Hepatocyte (in vitro differentiated cells): Measurements from ENCODE around the gene PDZD8. TPM values are rescaled to one million over a fixed set of nuclear protein-coding genes. Genes with fewer than 3 reads are reported as not detected.
A peak's percentile ranks its signal among the peaks of the same experiment; 100 is the strongest.

Source experiments
- DNase-seq: peaks from one replicate; pipeline ENCODE4 v3.0.0-alpha.2; 2016; ENCODE audit warnings: low spot score
- H2AFZ ChIP-seq: fragments of 200-600 bp; sonication (generic); 2 replicates; pipeline ENCODE4 v1.6.0; 2016; ENCODE audit warnings: antibody characterized with exemption, mild to moderate bottlenecking
- H3K27ac ChIP-seq: fragments of 200-600 bp; sonication (generic); 2 replicates; pipeline ENCODE4 v1.5.1; 2016; ENCODE audit warnings: mild to moderate bottlenecking
- H3K27me3 ChIP-seq: fragments of 200-600 bp; sonication (generic); 2 replicates; pipeline ENCODE4 v1.6.1; 2016
- H3K36me3 ChIP-seq: fragments of 200-600 bp; sonication (generic); replicated peaks from 2 replicates; pipeline ENCODE4 v1.5.1; 2016; ENCODE audit warnings: low read depth; ENCODE audit not compliant: insufficient read depth
- H3K4me1 ChIP-seq: fragments of 200-600 bp; sonication (generic); 2 replicates; pipeline ENCODE4 v1.5.1; 2016; ENCODE audit warnings: mild to moderate bottlenecking, moderate library complexity; ENCODE audit not compliant: insufficient read depth
- H3K4me2 ChIP-seq: fragments of 200-600 bp; sonication (generic); 2 replicates; pipeline ENCODE4 v1.6.0; 2016
- H3K4me3 ChIP-seq: fragments of 200-600 bp; sonication (generic); 2 replicates; pipeline ENCODE4 v1.5.1; 2016; ENCODE audit warnings: mild to moderate bottlenecking
- H3K79me2 ChIP-seq: fragments of 200-600 bp; sonication (generic); 2 replicates; pipeline ENCODE4 v1.6.0; 2017; ENCODE audit warnings: mild to moderate bottlenecking
- H3K9me2 ChIP-seq: fragments of 200-600 bp; sonication (generic); replicated peaks from 2 replicates; pipeline ENCODE4 v1.6.0; 2017; ENCODE audit warnings: mild to moderate bottlenecking; ENCODE audit not compliant: insufficient read depth
- H3K9me3 ChIP-seq: fragments of 200-600 bp; sonication (generic); 2 replicates; pipeline ENCODE4 v1.5.1; 2016; ENCODE audit warnings: low read depth, mild to moderate bottlenecking
- H4K20me1 ChIP-seq: fragments of 200-600 bp; sonication (generic); 2 replicates; pipeline ENCODE4 v1.6.0; 2016; ENCODE audit warnings: mild to moderate bottlenecking; ENCODE audit not compliant: insufficient read depth, poor library complexity, severe bottlenecking
- CTCF ChIP-seq: fragments of 200-600 bp; sonication (generic); IDR thresholded peaks from 2 replicates; pipeline ENCODE4 v1.5.1; 2016; ENCODE audit warnings: antibody characterized with exemption, mild to moderate bottlenecking; ENCODE audit not compliant: poor library complexity
- EZH2 ChIP-seq: fragments of 200-600 bp; sonication (generic); IDR thresholded peaks from 2 replicates; pipeline ENCODE4 v1.6.1; 2016; ENCODE audit warnings: antibody characterized with exemption, mild to moderate bottlenecking, borderline replicate concordance
- EZH2phosphoT487 ChIP-seq: fragments of 200-600 bp; sonication (generic); IDR thresholded peaks from one replicate; pipeline ENCODE4 v1.6.1; 2018; ENCODE audit warnings: antibody characterized with exemption, mild to moderate bottlenecking, low read depth, moderate library complexity; ENCODE audit not compliant: unreplicated experiment, severe bottlenecking
- WGBS: methylation state at CpG from one replicate; pipeline ENCODE4 v1.1.6; 2016; ENCODE audit warnings: low lambda C conversion rate; ENCODE audit errors: missing lambda C conversion rate; 5-methylcytosine and 5-hydroxymethylcytosine counted together
- polyA plus RNA-seq: library from polyadenylated mRNA; unstranded; fragments of >200 nt; fragmentation: Nextera tagmentation; extraction: Ambion mirVana; gene quantifications from 2 replicates; pipeline ENCODE4 v1.2.1, GENCODE V29; 2016
- total RNA-seq: library from RNA; depleted of rRNA; stranded (reverse); fragments of >200 nt; gene quantifications from 2 replicates; pipeline ENCODE4 v1.2.3, GENCODE V29; 2014

PDZD8 gene
- total and polyA plus RNA-seq, 2 experiments from 2014 or later = 12.9 to 77.2 TPM

DNA sequence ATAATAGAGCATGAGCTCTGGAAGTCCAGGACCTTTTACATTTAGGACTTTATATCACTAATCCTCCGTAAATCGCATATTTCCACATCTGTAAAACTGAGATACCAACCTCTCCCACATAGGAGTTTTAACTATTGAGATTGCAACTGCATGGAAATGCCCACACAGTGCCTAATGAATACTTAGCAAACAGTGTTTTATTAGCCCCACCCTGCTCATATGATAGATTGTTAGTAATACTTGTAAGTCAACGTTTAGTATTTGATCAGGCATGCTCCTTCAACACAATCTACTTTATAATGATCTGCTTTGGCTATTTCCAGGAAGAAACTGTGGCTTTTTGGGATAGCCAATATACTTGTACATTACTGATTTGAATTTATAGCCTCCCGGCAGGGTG lies 8.5 kb downstream of the PDZD8 start:
- H3K27ac ChIP-seq = peak overlapping the region; percentile 79
- TF ChIP-seq EZH2 (no peak), CTCF (no peak), EZH2phosphoT487 (no peak)
- 81% methylated on average over 4 of the region's 4 CpGs for WGBS
- H3K27me3 ChIP-seq = no peaks in the 10 kb centered on the region
- peaks cover 100% of the 10 kb centered on the region for H3K79me2 ChIP-seq
- no peak overlapping the region for H2AFZ ChIP-seq
- H3K9me3 ChIP-seq = no peaks in the 10 kb centered on the region
- H3K36me3 ChIP-seq = no peaks in the 10 kb centered on the region
- no peak for DNase-seq
- peaks cover 68% of the 10 kb centered on the region for H3K4me1 ChIP-seq
- H3K4me2 ChIP-seq = peak overlapping the region; percentile 20
- no peak overlapping the region for H3K4me3 ChIP-seq
- H3K9me2 ChIP-seq = no peaks in the 10 kb centered on the region
- H4K20me1 ChIP-seq = peaks cover 56% of the 10 kb centered on the region

- Histone ChIP-seq H3K9me2 (no peaks in the 10 kb centered on the region), H3K4me2 (peak overlapping the region; percentile 20), H4K20me1 (peaks cover 47% of the 10 kb centered on the region), H2AFZ (no peak overlapping the region), H3K4me3 (no peak overlapping the region), H3K27me3 (no peaks in the 10 kb centered on the region), H3K27ac (peak overlapping the region; percentile 79), H3K4me1 (peaks cover 61% of the 10 kb centered on the region), H3K36me3 (no peaks in the 10 kb centered on the region), H3K9me3 (no peaks in the 10 kb centered on the region), H3K79me2 (peaks cover 96% of the 10 kb centered on the region)
- no peak for TF ChIP-seq CTCF
- peak; percentile 22 for DNase-seq
- WGBS = 53% methylated on average over 2 of the region's 2 CpGs
Observed at GRCh38 chr10:117365612-117366011, 9.6 kb downstream of the PDZD8 start.

DNA sequence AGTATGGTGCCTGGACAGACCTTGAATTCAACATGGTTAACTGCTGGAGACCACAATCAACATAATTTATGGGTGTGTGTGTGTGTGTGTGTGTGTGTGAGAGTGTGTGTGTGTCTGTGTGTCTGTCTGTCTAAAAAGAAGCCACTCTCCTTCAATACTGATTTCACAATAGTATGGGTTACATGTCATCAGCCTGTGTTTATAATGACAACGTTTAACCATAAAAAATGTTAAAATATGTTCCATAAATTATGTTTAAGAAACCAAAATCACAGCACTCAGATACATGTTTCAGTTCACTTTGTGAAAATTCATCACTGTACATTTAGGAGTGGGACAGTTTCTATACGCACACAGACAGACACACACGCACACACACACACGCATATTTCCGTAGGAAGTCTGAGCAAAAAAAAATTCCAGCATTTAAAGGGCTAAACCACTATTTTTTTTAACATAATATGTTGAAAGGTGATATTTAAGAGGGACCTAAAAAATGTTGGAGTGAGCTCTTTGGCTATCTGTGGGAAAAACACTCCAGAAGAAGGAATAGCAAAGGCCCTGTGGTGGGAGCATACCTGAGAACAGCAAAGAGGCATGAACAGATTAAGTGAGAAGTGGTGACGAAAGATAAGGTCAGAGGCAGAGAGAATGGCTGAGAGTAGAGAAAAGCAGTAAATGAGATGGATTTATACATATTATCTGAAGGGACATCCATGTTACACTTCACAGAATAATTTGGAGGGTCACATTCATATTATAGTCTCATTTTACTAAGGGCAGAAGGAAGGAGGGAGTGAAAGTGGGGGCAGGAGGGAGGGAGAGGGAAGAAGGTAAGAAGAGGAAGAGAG lies 10.9 kb downstream of the PDZD8 start:
- peaks cover 60% of the 10 kb centered on the region for H3K4me1 ChIP-seq
- no peak overlapping the region for H2AFZ ChIP-seq
- H3K4me3 ChIP-seq = no peak overlapping the region

More for the DNA sequence above, 10.9 kb downstream of the PDZD8 start:
- peak overlapping the region; percentile 79 for H3K27ac ChIP-seq
- no peak for TF ChIP-seq EZH2phosphoT487
- TF ChIP-seq CTCF = no peak
- no peak for TF ChIP-seq EZH2
- peaks cover 96% of the 10 kb centered on the region for H3K79me2 ChIP-seq
- H3K27me3 ChIP-seq = no peaks in the 10 kb centered on the region
- H3K9me2 ChIP-seq = no peaks in the 10 kb centered on the region
- DNase-seq = no peak
- H3K9me3 ChIP-seq = no peaks in the 10 kb centered on the region
- peaks cover 39% of the 10 kb centered on the region for H4K20me1 ChIP-seq
- peak overlapping the region; percentile 21 for H3K4me2 ChIP-seq
- H3K36me3 ChIP-seq = no peaks in the 10 kb centered on the region
- WGBS = 74% methylated on average over 6 of the region's 6 CpGs
